ENCODE results near the gene DLX4. TPM values are rescaled to one million over a fixed set of nuclear protein-coding genes. Genes with fewer than 3 reads are reported as not detected.

The DLX4 gene
- total RNA-seq, 1 donor from 2014 or later, result 2.4 TPM

DNA sequence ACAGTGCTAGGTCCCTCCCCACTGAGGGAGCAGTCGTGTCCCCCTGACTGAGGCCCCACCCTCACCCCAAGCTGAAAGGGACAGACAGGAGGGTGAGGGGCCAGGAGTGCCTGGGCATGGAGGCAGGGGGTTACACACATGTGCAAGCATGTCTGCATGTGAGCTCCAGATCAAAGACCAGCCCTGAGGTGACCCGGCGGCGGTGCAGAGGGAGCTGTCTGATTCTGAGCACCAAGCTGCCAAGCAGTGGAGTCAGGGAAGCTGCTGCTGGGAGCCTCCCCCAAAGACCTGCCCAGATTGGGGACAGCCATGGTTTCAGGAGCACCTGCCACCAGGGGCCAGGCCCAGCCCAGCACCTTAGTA lies 20.5 kb downstream of the DLX4 start:
- DNase-seq (ENCODE audit: low spot score, unreplicated experiment), result no peak
- Mint-ChIP-seq H3K9me3 (ENCODE audit: low read depth) (no peaks in the 10 kb centered on the region), H3K27ac (no peak overlapping the region), H3K36me3 (ENCODE audit: insufficient read depth) (peaks cover 1% of the 10 kb centered on the region), H3K4me3 (ENCODE audit: low read depth) (no peak overlapping the region), H3K27me3 (peaks cover 82% of the 10 kb centered on the region), H3K4me1 (ENCODE audit: low read depth) (peaks cover 6% of the 10 kb centered on the region)
- TF ChIP-seq, protein P1, sequence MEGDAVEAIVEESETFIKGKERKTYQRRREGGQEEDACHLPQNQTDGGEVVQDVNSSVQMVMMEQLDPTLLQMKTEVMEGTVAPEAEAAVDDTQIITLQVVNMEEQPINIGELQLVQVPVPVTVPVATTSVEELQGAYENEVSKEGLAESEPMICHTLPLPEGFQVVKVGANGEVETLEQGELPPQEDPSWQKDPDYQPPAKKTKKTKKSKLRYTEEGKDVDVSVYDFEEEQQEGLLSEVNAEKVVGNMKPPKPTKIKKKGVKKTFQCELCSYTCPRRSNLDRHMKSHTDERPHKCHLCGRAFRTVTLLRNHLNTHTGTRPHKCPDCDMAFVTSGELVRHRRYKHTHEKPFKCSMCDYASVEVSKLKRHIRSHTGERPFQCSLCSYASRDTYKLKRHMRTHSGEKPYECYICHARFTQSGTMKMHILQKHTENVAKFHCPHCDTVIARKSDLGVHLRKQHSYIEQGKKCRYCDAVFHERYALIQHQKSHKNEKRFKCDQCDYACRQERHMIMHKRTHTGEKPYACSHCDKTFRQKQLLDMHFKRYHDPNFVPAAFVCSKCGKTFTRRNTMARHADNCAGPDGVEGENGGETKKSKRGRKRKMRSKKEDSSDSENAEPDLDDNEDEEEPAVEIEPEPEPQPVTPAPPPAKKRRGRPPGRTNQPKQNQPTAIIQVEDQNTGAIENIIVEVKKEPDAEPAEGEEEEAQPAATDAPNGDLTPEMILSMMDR (IDR thresholded peaks at IDR 0.05; ENCODE audit: unreplicated experiment), result no peak

DNA sequence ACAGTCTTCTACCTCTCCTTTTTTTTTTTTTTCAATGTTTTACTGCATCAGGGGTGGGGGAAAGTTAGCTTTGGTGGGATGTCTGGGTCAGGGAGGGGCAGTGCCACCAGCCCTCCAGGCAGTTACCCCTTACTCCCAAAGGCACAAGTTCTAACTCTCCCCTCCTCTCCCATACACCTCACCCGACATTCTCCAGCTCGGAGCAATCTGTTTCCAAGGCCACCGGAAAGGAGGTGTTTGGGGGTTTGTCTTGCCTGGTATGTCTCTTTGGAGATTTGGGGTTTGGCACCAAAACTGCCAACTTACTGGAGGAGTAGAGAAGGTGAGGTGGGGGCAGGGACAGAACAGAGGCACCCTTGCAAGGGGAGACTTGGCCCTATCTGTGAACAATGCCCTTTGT lies 21.3 kb downstream of the DLX4 start:
- peaks cover 1% of the 10 kb centered on the region for H3K36me3 Mint-ChIP-seq (ENCODE audit: insufficient read depth)
- DNase-seq (ENCODE audit: low spot score, unreplicated experiment), result no peak
- H3K27ac Mint-ChIP-seq, result no peak overlapping the region
- H3K9me3 Mint-ChIP-seq (ENCODE audit: low read depth), result no peaks in the 10 kb centered on the region
- TF ChIP-seq, protein P1 (IDR thresholded peaks at IDR 0.05; ENCODE audit: unreplicated experiment), result no peak
- peaks cover 85% of the 10 kb centered on the region for H3K27me3 Mint-ChIP-seq
- H3K4me3 Mint-ChIP-seq (ENCODE audit: low read depth), result no peak overlapping the region
- peaks cover 12% of the 10 kb centered on the region for H3K4me1 Mint-ChIP-seq (ENCODE audit: low read depth)

DNA sequence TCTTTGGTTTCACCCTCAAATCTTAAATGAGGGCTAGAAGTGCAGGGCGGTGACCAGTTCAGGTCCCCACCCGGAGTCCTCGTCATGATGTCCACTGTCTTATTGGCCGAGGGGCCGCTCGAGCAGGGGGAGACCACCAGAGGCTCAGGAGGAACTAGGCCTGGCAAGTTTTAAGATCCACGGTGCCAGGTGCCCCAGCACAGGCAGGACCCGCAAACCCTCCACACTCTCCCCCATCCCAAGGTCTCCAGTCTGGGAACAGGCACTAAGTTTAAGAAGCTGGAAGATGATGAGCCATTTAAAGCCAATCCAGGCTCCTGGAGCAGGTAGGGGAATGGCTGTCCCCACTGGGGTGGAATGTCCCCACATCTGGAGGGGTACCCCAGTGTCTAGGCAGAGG lies 21.9 kb downstream of the DLX4 start:
- Mint-ChIP-seq H3K4me1 (ENCODE audit: low read depth) (peaks cover 13% of the 10 kb centered on the region), H3K4me3 (ENCODE audit: low read depth) (no peak overlapping the region), H3K36me3 (ENCODE audit: insufficient read depth) (peaks cover 1% of the 10 kb centered on the region), H3K27ac (no peak overlapping the region), H3K9me3 (ENCODE audit: low read depth) (no peaks in the 10 kb centered on the region), H3K27me3 (peaks cover 87% of the 10 kb centered on the region)
- TF ChIP-seq, protein P1 (IDR thresholded peaks at IDR 0.05; ENCODE audit: unreplicated experiment), result no peak
- no peak for DNase-seq (ENCODE audit: low spot score, unreplicated experiment)

DNA sequence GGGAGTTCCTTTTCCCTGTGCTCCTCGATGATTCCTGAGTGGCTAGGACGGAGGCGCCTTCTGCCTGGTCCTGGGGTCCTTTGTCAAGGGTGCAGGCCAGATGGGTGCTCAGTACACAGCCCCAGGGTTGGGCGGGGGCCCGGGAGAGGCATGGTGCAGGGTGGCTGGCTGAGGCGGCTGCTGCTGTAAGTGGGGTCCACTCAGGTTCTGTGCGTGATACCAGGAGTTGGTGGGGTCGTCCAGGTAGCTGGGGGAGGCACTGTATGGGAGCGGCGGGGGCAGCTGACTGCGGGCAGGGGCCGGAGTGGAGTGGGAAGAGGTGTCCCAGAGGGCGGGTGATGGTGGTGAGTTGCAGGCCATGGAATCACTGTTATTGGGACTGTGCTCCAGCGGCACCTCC lies 22.4 kb downstream of the DLX4 start:
- no peak for DNase-seq (ENCODE audit: low spot score, unreplicated experiment)
- TF ChIP-seq, protein P1 (IDR thresholded peaks at IDR 0.05; ENCODE audit: unreplicated experiment), result no peak
- Mint-ChIP-seq H3K9me3 (ENCODE audit: low read depth) (no peaks in the 10 kb centered on the region), H3K4me3 (ENCODE audit: low read depth) (no peak overlapping the region), H3K27ac (no peak overlapping the region), H3K27me3 (peaks cover 87% of the 10 kb centered on the region), H3K4me1 (ENCODE audit: low read depth) (peaks cover 14% of the 10 kb centered on the region), H3K36me3 (ENCODE audit: insufficient read depth) (peaks cover 1% of the 10 kb centered on the region)

DNA sequence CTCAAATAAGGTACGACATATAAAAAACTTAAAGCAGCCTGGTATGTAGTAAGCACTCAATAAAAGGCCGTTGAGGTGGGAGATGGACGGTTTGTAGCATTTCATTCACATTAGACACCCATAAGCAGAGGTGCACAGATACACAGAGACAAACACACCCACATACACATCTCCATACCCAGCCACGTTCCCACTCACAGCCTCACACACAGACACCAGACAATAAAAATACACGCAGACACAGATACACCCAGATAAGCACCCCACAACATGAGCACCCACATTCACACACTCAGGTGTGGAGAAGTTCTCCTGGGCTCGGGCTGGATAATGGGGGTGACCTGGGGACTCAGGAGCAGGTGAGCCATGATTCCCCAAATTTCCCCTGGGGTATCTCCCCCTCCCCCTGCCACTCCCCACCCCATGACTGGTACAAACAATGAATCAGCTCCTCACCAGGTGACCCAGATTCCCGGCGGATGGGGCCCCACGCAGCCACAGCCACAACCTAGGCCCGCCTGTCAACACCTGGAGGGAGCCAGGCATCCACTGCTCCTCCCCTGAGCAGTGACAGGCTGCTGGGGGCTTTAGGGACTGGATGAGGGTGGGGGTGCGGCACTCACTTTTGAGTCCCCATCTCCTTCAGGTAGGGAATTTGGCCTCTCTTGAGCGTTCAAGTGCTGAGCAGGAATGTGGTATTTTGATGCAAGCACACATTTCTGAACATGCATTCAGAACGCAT lies 23.4 kb downstream of the DLX4 start:
- DNase-seq (ENCODE audit: low spot score, unreplicated experiment), result no peak
- Mint-ChIP-seq H3K4me1 (ENCODE audit: low read depth) (peaks cover 17% of the 10 kb centered on the region), H3K27me3 (peaks cover 84% of the 10 kb centered on the region), H3K4me3 (ENCODE audit: low read depth) (peak overlapping the region; percentile 64), H3K27ac (no peak overlapping the region), H3K36me3 (ENCODE audit: insufficient read depth) (peaks cover 1% of the 10 kb centered on the region), H3K9me3 (ENCODE audit: low read depth) (no peaks in the 10 kb centered on the region)
- TF ChIP-seq, protein P1 (IDR thresholded peaks at IDR 0.05; ENCODE audit: unreplicated experiment), result no peak

Data from progenitor cell of endocrine pancreas (in vitro differentiated cells).